Right lobe of liver (tissue), 4 donors: Measurements from ENCODE around the gene HSPA4.

ENCODE experiments used
- POLR2A ChIP-seq: fragments of 450-650 bp; IDR thresholded peaks from one replicate; pipeline ENCODE4 v1.6.1; 2017; ENCODE audit warnings: antibody characterized with exemption, mild to moderate bottlenecking
- TF ChIP-seq, protein P1 (sequence below), 4 donors: fragments of 200-600 bp in 3 of 4; fragments of 450-650 bp in 1 of 4; IDR thresholded peaks; one replicate each; pipeline versions ENCODE4 v1.5.1 to v1.8.0; 2016 to 2022; ENCODE audit warnings: antibody characterized with exemption in 4 of 4, mild to moderate bottlenecking in 2 of 4
- donor health status: DM: no; HTN: no; CAD: no.
- donor health status: DM: no; HTN: no; CAD: no.
- donor health status: DM: no; HTN: yes; CAD: no.

DNA sequence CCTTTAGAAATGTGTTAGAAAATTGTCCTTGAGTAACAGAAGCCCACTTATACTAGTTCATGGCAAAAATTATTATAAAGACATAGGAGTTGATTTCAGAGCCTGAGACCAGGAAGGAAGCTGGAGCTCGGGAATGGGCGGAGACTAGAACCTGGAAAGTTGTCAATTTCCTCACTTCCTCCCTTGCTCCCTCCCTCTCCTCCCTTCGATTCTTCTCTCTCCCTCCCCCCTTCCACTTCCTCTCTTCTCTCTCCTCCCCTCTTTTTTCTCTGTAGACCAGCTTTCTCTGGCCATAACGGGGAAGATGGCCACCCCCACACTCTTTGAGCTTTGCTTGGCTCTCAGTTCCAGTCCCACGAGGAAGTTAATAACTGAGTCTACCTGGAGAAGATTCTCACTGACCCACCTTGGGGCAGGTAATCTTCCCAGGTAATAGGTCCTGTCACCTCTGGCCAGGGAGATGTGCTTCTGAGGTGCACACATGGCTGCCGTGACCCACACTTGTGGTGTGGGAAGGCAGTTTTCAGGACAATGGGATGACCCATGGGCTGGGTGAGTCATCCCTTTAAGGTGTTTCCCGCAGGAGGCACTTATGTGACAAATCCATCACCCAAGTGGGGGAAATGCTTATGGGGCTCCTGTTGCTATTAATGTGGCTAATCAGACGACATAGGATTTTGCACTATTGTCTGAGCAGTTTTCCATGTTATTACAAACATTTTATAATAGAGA, 78.7 kb downstream of the HSPA4 start:
- TF ChIP-seq, protein P1, sequence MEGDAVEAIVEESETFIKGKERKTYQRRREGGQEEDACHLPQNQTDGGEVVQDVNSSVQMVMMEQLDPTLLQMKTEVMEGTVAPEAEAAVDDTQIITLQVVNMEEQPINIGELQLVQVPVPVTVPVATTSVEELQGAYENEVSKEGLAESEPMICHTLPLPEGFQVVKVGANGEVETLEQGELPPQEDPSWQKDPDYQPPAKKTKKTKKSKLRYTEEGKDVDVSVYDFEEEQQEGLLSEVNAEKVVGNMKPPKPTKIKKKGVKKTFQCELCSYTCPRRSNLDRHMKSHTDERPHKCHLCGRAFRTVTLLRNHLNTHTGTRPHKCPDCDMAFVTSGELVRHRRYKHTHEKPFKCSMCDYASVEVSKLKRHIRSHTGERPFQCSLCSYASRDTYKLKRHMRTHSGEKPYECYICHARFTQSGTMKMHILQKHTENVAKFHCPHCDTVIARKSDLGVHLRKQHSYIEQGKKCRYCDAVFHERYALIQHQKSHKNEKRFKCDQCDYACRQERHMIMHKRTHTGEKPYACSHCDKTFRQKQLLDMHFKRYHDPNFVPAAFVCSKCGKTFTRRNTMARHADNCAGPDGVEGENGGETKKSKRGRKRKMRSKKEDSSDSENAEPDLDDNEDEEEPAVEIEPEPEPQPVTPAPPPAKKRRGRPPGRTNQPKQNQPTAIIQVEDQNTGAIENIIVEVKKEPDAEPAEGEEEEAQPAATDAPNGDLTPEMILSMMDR (IDR thresholded peaks at IDR 0.05) = no peak
- TF ChIP-seq POLR2A = no peak
